Brain microvascular endothelial cell (primary cell): ENCODE results near the gene LRRFIP1.

ENCODE experiments used
- DNase-seq: peaks from one replicate; pipeline ENCODE4 v3.0.0-alpha.2; 2020
- H3K27ac ChIP-seq: fragments of 250-450 bp; sonication (Bioruptor Pico); 2 replicates; pipeline ENCODE4 v1.5.1; 2020; ENCODE audit warnings: mild to moderate bottlenecking, moderate library complexity
- H3K27me3 ChIP-seq: fragments of 250-450 bp; sonication (Bioruptor Pico); replicated peaks from 2 replicates; pipeline ENCODE4 v1.5.1; 2020; ENCODE audit warnings: mild to moderate bottlenecking
- H3K36me3 ChIP-seq: fragments of 250-450 bp; sonication (Bioruptor Pico); replicated peaks from 2 replicates; pipeline ENCODE4 v1.5.1; 2020; ENCODE audit warnings: mild to moderate bottlenecking
- H3K4me3 ChIP-seq: 2 replicates; pipeline ENCODE4 v1.5.1; 2011; ENCODE audit warnings: low read depth, mild to moderate bottlenecking, control low read depth, low read length, moderate library complexity
- in situ Hi-C: cut with HindIII; loops from 2 replicates; pipeline ENCODE4 v1.10.0; 2017; ENCODE audit warnings: low sequenced_read_pairs, low pct_ligation_motif_present
- TF ChIP-seq, protein P1 (sequence below): IDR thresholded peaks from 2 replicates; pipeline ENCODE4 v1.5.1; 2011; ENCODE audit warnings: low read depth, mild to moderate bottlenecking, moderate library complexity, low read length, control low read depth, inconsistent platforms; ENCODE audit errors: missing control alignments

Gene LRRFIP1

DNA sequence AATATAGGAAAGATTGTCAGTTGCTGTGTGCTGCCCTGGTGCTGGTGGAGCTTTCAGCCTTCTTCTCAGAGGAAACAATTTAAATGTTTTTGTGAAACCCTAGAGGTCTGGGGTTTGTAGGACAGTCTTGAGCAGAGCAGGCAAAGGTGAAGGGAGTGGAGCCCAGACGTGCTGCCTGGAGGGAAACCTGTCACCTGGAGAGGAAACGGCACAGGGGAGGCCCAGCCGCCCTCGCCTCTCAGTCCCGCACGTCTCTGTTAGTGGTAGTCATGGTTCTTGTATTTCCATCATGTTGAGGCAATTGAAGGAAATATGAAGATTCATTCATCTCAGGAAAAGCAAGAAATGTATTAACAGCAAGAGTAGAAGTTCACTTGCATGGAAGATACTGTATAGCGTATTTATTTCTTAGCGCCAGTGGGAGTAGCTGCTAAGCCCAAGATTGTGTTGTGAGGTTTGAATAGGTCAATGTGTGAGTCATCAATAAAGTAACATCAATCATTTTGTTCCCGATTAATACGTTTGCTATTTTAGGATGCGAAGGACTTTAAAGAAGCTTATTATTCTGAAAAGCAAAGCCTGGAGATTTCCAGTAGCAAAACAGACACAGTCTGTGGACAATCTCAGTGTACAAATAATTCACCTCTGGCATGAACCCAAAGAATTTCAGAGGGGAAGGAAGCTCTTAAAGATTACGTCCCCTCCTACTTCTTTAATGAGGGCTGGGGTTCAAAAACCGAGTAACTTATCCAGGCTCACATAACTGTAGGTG lies 70.4 kb downstream of the LRRFIP1 start:
- in situ Hi-C loops: no loop called here
- no peak for DNase-seq
- Histone ChIP-seq H3K36me3 (no peaks in the 10 kb centered on the region), H3K4me3 (no peak overlapping the region), H3K27me3 (no peaks in the 10 kb centered on the region), H3K27ac (no peak overlapping the region)
- TF ChIP-seq, protein P1, sequence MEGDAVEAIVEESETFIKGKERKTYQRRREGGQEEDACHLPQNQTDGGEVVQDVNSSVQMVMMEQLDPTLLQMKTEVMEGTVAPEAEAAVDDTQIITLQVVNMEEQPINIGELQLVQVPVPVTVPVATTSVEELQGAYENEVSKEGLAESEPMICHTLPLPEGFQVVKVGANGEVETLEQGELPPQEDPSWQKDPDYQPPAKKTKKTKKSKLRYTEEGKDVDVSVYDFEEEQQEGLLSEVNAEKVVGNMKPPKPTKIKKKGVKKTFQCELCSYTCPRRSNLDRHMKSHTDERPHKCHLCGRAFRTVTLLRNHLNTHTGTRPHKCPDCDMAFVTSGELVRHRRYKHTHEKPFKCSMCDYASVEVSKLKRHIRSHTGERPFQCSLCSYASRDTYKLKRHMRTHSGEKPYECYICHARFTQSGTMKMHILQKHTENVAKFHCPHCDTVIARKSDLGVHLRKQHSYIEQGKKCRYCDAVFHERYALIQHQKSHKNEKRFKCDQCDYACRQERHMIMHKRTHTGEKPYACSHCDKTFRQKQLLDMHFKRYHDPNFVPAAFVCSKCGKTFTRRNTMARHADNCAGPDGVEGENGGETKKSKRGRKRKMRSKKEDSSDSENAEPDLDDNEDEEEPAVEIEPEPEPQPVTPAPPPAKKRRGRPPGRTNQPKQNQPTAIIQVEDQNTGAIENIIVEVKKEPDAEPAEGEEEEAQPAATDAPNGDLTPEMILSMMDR: no peak

GRCh38 chr2:237698358-237698694 lies 70.9 kb downstream of the LRRFIP1 start:
- in situ Hi-C loops: no loop called here
- H3K27ac ChIP-seq: no peak overlapping the region
- no peaks in the 10 kb centered on the region for H3K27me3 ChIP-seq
- no peaks in the 10 kb centered on the region for H3K36me3 ChIP-seq
- TF ChIP-seq, protein P1: no peak
- H3K4me3 ChIP-seq: no peak overlapping the region
- DNase-seq: no peak

- Histone ChIP-seq H3K27ac (peak overlapping the region; percentile 96), H3K36me3 (no peaks in the 10 kb centered on the region), H3K27me3 (no peaks in the 10 kb centered on the region), H3K4me3 (no peak overlapping the region)
- DNase-seq: no peak
- in situ Hi-C loops: no loop called here
- TF ChIP-seq, protein P1: no peak
Measured at GRCh38 chr2:237699870-237700511, 72.6 kb downstream of the LRRFIP1 start.

DNA sequence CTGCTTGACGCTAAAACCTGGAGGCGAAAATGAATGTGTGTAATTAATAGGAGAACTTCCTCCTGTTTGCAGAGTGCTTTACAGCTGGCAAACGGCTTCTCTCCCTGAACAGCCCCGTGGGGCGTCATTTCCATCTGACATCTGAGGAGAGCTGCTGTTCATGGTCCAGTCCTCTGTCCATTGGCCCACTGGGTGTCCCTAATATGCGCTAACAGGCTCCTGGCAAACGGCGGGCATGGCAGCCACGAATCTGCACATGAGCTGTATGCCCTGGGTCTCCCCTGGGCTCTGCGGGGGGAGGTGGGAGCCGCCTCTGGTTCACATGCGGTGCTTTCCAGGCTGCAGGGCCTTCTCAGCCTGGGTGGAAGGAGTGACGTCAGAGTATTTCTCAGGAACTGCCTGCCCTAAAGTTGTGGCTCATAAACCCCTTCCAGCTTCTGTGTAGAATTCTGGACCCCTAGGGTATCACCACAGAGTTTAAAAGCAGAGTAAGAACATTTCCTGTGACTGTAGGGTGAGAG lies 73.2 kb downstream of the LRRFIP1 start:
- TF ChIP-seq, protein P1: no peak
- Histone ChIP-seq H3K27me3 (no peaks in the 10 kb centered on the region), H3K4me3 (no peak overlapping the region), H3K36me3 (no peaks in the 10 kb centered on the region), H3K27ac (peak overlapping the region; percentile 96)
- in situ Hi-C loops: no loop called here
- peak; percentile 87 for DNase-seq

GRCh38 chr2:237701033-237701858 lies 73.9 kb downstream of the LRRFIP1 start:
- no peaks in the 10 kb centered on the region for H3K27me3 ChIP-seq
- TF ChIP-seq, protein P1: no peak
- in situ Hi-C loops: no loop called here
- DNase-seq: no peak
- no peaks in the 10 kb centered on the region for H3K36me3 ChIP-seq
- H3K27ac ChIP-seq: peak overlapping the region; percentile 96
- H3K4me3 ChIP-seq: no peak overlapping the region
